MCF 10A (cell line): ENCODE data around the gene PIPOX. TPM values are rescaled to one million over a fixed set of nuclear protein-coding genes. Genes with fewer than 3 reads are reported as not detected.

Experiments
- BruUV-seq: library from RNA; stranded (reverse); fragments of 400-500 nt; replicated peaks from 2 replicates; lab custom pipeline; 2021; lab: Mats Ljungman, UMichigan
- CTCF ChIA-PET: fragments of 300-600 bp; sonication (Branson Sonifier 250); formaldehyde crosslinking; extraction: SDS; loops from one replicate; lab custom pipeline; 2021; ENCODE audit warnings: antibody characterized with exemption, inconsistent platforms; lab: Yijun Ruan, JAX
- POLR2A ChIA-PET: fragments of 300-600, 350-650 bp; sonication (Branson Sonifier 250); formaldehyde crosslinking; extraction: SDS; loops from one replicate; lab custom pipeline; 2020; ENCODE audit warnings: antibody characterized with exemption, inconsistent platforms; lab: Yijun Ruan, JAX
- DNase-seq: peaks from one replicate; pipeline ENCODE4 v3.0.0-alpha.2; 2018; ENCODE audit not compliant: unreplicated experiment
- H3K27ac Mint-ChIP-seq: one replicate; pipeline ENCODE4 v1.8.0; 2022; ENCODE audit warnings: mild to moderate bottlenecking, low read depth, mixed read lengths; ENCODE audit not compliant: unreplicated experiment
- H3K27me3 Mint-ChIP-seq: one replicate; pipeline ENCODE4 v1.8.0; 2022; ENCODE audit warnings: mixed read lengths; ENCODE audit not compliant: insufficient read depth, unreplicated experiment
- H3K36me3 Mint-ChIP-seq: one replicate; pipeline ENCODE4 v1.8.0; 2022; ENCODE audit warnings: mild to moderate bottlenecking, moderate library complexity, mixed read lengths; ENCODE audit not compliant: insufficient read depth, unreplicated experiment
- H3K4me1 Mint-ChIP-seq: one replicate; pipeline ENCODE4 v1.8.0; 2022; ENCODE audit warnings: mixed read lengths; ENCODE audit not compliant: insufficient read depth, unreplicated experiment
- H3K4me3 Mint-ChIP-seq: one replicate; pipeline ENCODE4 v1.8.0; 2022; ENCODE audit warnings: mild to moderate bottlenecking, moderate library complexity, mixed read lengths; ENCODE audit not compliant: unreplicated experiment
- H3K9me3 Mint-ChIP-seq: one replicate; pipeline ENCODE4 v1.8.0; 2022; ENCODE audit warnings: mixed read lengths; ENCODE audit not compliant: unreplicated experiment
- CTCF ChIP-seq: fragments of 200-600 bp; IDR thresholded peaks from one replicate; pipeline ENCODE4 v1.8.0; 2022; ENCODE audit warnings: antibody characterized with exemption, mild to moderate bottlenecking; ENCODE audit not compliant: unreplicated experiment
- intact Hi-C: fragments of 100-400 bp; cut with micrococcal nuclease; formaldehyde crosslinking; loops from 2 replicates; pipeline ENCODE4 v1.14.1; 2022
- total RNA-seq: library from RNA; stranded (reverse); gene quantifications from 2 replicates; pipeline ENCODE4 v1.2.3, GENCODE V29; 2022

Gene PIPOX
- total RNA-seq, 1 experiment from 2014 or later = not detected

- CTCF ChIA-PET = interaction anchor here (1.3 kb wide), 1 partner anchor 54 kb away, joined by 6 read pairs; no protein-coding TSS in a partner anchor
These were observed 30.1 kb downstream of the PIPOX start for GRCh38 chr17:29073045-29073444.

GRCh38 chr17:29073520-29073919 is 30.6 kb downstream of the PIPOX start:
- no peak overlapping the region for H3K4me3 Mint-ChIP-seq
- H3K27me3 Mint-ChIP-seq = no peaks in the 10 kb centered on the region
- CTCF ChIA-PET = no interaction called here
- DNase-seq = no peak
- BruUV-seq = no TSS peak
- POLR2A ChIA-PET = no interaction called here
- H3K36me3 Mint-ChIP-seq = no peaks in the 10 kb centered on the region
- H3K9me3 Mint-ChIP-seq = no peaks in the 10 kb centered on the region
- H3K4me1 Mint-ChIP-seq = no peaks in the 10 kb centered on the region
- no peak overlapping the region for H3K27ac Mint-ChIP-seq
- intact Hi-C loops = no loop called here
- no peak for TF ChIP-seq CTCF

More at GRCh38 chr17:29073045-29073444, 30.1 kb downstream of the PIPOX start:
- Mint-ChIP-seq H3K36me3 (no peaks in the 10 kb centered on the region), H3K4me3 (no peak overlapping the region), H3K9me3 (no peaks in the 10 kb centered on the region), H3K27me3 (no peaks in the 10 kb centered on the region), H3K4me1 (no peaks in the 10 kb centered on the region), H3K27ac (no peak overlapping the region)
- BruUV-seq = no TSS peak
- POLR2A ChIA-PET = no interaction called here
- DNase-seq = no peak
- intact Hi-C loops = no loop called here
- no peak for TF ChIP-seq CTCF

- ChIA-PET POLR2A (interaction anchor here (0.7 kb wide), 1 partner anchor 109 kb away, joined by 4 read pairs; no protein-coding TSS in a partner anchor), CTCF (no interaction called here)
- no peak for TF ChIP-seq CTCF
- no peaks in the 10 kb centered on the region for H3K4me1 Mint-ChIP-seq
- H3K27ac Mint-ChIP-seq = no peak overlapping the region
- BruUV-seq = no TSS peak
- H3K27me3 Mint-ChIP-seq = no peaks in the 10 kb centered on the region
- intact Hi-C loops = no loop called here
- DNase-seq = no peak
- H3K36me3 Mint-ChIP-seq = no peaks in the 10 kb centered on the region
- no peaks in the 10 kb centered on the region for H3K9me3 Mint-ChIP-seq
- H3K4me3 Mint-ChIP-seq = no peak overlapping the region
These were observed 31.5 kb downstream of the PIPOX start for GRCh38 chr17:29074488-29074887.

GRCh38 chr17:29076087-29076486 is 33.1 kb downstream of the PIPOX start:
- Mint-ChIP-seq H3K27ac (no peak overlapping the region), H3K4me3 (no peak overlapping the region), H3K36me3 (peaks cover 11% of the 10 kb centered on the region), H3K4me1 (no peaks in the 10 kb centered on the region), H3K27me3 (no peaks in the 10 kb centered on the region), H3K9me3 (no peaks in the 10 kb centered on the region)
- no peak for TF ChIP-seq CTCF
- CTCF ChIA-PET = no interaction called here
- BruUV-seq = no TSS peak
- DNase-seq = no peak
- intact Hi-C loops = no loop called here
- POLR2A ChIA-PET = interaction anchor here (0.6 kb wide), 1 partner anchor 79 kb away, joined by 3 read pairs; no protein-coding TSS in a partner anchor
